Non-pigmented ciliary epithelial cell (primary cell): ENCODE measurements around the gene PSTPIP2.
"Not testable (repeated sequence)": the region's sequence is repeated elsewhere in the genome, so short reads cannot be mapped to it uniquely, and the experiment has no call there.

Source experiments
- DNase-seq: peaks from one replicate; pipeline ENCODE4 v3.0.0-alpha.2; 2010; ENCODE audit warnings: low read depth

PSTPIP2 gene

DNA sequence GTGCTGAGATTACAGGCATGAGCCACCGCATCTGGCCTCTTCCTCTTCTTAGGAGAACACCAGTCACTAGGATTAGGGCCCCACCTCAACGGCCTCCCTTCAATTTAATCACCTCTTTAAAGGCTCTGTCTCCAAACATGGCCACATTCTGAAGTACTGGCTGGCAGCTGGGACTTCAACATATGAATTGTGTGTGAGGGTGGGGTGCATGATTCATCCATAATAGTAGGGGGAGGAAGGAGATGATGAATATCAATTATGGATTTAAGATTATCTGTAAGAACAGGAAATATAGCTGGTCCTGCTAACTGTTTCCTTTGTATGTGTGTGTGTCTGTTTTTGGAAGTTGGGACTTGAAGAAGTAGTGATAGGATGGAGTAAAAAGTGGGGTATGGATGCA is 90.2 kb downstream of the PSTPIP2 start:
- DNase-seq, result no peak

DNA sequence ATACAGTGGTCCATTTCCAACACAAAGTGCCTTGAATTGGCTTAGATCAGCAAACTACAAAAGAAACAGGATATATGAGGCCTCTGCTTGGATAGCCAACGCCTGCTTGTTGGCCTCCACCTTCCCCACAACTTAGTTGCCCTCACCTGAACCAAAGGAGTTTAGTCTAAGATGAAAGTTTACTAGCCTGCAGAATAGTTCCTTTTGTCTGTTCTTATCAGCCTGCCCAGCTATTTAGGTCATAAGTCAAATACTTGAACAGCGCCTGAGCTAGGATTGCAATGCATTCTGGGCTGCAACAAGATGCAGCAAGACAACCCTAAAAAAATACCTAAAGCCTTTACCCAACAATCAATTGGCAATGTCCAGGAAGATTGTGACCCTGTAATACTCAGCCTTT is 91.8 kb downstream of the PSTPIP2 start:
- no peak for DNase-seq

DNA sequence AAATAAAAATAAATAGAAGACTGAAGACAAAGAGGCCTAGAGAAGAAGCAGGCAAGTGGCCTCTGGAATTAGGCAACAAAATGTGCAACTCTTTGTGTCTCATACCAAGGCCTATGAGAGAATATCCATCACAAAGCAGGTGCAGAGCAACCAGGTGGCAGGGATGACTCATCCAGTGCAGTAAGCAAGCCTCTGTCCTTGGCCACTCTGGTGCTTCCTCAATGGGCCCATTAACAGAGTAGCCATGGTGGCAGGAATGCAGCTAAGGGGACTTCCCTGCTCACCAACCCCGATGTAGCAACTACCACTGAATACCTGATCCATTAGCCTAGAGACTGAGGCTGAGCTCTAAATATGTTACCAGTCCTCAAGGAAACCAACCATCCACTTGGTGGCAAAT is 94.0 kb downstream of the PSTPIP2 start:
- DNase-seq, result no peak

DNA sequence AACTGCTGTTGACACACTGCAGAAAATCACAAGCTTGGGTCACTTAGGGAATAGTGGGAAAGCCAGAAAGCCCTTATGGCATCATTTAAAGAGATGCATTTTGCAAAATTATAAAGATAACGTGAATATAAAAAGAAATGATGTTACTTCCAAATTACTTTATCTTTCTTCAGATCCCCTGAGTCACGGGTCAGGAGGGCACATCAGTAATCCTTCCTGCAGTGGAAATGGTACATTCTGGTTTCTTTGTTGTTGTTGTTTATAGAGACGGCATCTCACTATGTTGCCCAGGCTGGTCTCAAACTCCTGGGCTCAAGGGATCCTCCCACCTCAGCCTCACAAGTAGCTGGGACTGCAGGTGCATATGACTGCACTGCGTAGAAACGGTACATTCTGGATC is 95.1 kb downstream of the PSTPIP2 start:
- DNase-seq, result no peak

DNA sequence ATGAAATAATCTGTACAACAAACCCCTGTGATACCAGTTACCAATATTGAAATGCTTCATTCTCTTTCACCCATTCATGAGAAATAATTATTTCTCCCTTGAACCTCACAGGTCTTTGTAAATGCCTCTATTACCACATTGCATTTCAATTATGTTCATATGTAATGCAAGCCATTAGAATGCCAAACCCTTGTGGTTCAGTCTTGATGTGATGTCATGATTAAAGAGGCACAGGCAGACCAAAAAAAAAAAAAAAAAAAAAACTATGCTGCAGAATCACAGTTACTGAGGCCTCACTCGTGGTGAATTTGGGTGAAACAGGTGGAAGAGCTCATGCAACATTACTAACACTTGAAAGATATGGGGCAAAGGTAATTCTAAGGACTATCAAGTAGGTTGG is 95.5 kb downstream of the PSTPIP2 start:
- DNase-seq, result no peak

DNA sequence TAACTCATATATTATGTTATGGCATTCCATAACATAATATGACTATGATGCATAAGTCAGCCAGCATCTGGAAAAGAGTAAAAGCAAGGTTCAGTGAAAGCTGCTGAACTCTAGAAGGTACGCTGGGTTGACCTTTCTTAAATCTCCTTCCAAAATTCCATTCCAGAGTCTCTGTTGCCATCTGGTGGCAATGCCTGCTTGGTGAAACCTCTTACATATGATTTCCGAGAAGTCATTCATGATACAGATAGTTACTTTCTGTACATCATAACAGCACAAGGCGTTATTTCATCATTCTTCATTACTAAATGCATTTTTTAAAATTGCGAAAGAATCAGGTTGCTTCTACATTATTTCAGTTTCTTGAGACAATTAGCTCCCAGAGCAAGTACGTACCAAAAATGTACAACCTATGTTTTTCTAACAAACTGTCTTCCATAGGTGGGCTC is 97.9 kb downstream of the PSTPIP2 start:
- no peak for DNase-seq

DNA sequence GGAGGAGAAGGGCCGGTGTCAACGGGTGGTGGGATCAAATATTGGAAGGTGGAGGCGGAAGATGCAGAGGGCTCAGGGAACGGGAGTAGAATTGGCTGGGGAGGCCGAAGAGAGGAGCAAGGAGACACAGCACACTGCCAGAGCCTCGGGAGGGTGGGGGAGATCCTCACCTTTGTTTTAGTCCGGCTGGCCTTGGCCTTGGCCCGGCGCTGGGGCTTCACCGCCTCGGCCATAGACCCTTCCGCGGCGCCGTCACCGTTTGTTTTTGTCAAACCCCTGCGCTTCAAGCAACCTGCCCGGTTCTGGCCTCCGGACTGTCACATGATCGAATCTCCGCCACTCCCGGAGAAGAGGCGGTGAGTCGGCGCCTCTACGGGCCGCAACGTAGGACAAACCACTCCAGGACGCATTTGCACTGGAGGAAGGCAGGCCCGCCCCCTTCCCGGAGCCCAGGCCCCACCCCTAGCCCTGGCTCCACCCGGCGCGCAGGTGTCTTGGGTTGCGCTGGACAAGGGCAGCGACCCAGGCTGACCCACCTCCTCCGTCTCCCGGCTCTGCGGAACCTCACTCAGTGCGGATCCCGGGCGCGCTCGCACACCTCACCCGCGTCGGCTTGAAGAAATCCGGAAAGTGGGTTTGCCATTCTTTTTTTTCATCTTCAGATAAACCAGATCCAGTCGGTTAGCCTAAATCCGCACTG is 104.9 kb downstream of the PSTPIP2 start, which contains the start of gene EPG5:
Gene EPG5 (minus strand): TSS at position 323 of the 700 bp plus-strand sequence. CDS start 90 bp downstream, at position 233.
- DNase-seq, result peak; percentile 78

DNA sequence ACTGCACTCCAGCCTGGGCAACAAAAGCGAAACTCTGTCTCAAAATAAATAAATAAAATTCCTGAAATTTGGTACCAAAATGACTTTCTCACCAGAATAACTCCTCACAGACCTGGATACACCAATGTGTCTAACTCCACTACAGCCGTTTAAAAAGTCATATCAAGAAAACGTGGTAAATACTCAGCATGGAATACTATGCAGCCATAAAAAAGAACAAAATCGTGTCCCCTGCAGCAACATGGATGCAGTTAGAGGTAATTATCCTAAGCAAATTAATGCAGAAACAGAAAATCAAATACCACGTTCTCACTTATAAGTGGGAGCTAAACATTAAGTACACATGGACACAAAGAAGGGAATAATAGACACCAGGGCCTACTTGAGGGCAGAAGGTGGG is 107.1 kb downstream of the PSTPIP2 start:
- DNase-seq, result not testable (repeated sequence)

DNA sequence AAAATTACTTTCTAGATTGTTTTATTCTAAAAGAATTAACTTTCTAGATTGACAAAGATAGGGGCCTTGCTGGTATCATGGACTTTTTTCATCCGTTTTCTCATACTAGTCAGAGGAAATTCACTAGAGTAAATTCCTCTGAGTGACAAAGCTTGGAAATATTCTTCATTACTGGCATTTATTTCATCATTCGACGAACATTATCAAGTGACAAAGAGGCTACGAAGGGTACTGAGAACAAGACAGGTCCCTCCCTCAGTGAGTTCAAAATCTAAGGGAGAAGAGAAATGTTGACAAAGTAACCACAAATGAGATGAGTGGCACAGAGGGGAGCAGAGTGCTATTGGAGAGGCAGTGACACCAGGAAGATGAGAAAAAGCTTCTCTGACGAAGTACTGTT is 109.2 kb downstream of the PSTPIP2 start:
- DNase-seq, result peak; percentile 71

DNA sequence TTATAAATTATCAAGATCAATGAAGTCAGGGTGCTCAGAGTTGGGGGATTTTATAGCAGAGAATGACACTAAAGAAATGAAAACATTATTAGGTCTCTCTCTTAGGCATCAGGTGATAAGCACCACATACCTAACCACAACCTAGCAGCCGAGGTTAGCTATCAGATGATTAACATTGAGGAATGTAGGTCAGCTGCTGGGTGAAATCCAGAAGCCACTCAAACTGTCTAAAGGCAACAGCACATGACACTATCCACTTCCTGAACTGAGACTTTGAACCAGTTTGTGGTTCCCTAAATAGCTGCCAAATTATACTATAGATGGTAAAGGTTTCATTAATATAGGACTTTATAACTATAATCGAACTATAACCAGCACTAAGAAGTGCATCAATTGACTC is 109.6 kb downstream of the PSTPIP2 start:
- peak; percentile 75 for DNase-seq

DNA sequence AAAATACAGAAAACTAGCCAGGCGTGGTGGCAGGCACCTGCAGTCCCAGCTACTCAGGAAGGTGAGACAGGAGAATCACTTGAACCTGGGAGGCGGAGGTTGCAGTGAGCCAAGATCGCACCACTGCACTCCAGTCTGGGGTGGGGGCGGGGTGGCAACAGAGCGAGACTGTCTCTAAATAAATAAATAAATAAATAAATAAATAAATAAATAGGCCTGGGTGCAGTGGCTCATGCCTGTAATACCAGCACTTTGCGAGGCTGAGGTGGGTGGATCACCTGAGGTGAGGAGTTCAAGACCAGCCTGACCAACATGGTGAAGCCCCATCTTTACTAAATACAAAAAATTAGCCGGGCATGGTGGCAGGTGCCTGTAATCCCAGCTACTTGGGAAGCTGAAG is 112.6 kb downstream of the PSTPIP2 start:
- DNase-seq, result not testable (repeated sequence)

DNA sequence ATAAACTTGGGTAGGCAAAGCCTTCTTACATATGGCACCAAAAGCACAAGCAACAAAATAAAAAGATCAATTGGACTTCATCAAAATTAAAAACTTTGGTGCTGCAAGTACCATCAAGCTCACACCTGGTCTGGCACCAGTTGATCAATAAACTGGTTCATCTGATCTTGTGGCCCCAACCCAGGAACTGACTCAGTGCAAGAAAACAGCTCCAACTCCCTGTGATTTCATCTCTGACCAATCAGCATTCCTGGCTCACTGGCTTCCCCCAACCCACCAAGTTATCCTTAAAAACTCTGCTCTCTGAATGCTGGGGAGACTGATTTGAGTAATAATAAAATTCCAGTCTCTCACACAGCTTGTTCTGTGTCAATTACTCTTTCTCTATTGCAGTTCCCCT is 113.3 kb downstream of the PSTPIP2 start:
- DNase-seq, result no peak

DNA sequence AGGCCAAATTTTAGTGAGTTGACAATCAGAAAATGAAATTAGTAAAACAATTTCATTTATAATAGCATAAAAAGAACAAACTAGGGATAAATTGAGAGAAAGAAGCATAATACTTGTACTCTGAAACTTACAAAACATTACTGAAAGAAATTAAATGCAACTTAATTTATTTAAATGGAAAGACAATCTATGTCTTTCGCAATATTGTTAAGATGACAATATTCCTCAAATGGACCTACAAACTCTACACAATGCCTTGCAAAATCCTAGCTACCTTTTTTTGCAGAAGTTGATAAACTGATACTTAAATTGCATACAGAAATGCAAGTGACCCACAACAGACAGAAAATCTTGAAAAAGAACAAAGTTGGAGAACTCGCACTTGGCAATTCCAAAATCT is 114.0 kb downstream of the PSTPIP2 start:
- no peak for DNase-seq

DNA sequence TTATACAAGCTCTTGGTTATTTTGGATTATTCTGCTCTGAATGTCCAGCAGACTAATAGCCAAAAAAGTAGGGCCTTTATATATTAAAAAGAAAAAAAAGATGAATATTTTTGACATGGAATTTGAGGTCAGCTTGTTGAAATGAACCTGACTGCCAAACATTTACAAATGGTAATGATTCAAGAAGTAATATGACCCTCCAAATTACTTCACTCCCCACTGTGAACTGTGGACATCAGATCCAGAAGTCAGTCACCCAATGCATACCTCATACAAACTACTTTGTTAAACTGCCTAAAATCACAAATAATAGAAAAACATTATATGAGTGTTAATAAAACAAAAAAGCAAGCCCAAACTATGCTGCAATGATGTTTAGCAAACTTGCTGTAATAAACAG is 115.0 kb downstream of the PSTPIP2 start:
- no peak for DNase-seq

DNA sequence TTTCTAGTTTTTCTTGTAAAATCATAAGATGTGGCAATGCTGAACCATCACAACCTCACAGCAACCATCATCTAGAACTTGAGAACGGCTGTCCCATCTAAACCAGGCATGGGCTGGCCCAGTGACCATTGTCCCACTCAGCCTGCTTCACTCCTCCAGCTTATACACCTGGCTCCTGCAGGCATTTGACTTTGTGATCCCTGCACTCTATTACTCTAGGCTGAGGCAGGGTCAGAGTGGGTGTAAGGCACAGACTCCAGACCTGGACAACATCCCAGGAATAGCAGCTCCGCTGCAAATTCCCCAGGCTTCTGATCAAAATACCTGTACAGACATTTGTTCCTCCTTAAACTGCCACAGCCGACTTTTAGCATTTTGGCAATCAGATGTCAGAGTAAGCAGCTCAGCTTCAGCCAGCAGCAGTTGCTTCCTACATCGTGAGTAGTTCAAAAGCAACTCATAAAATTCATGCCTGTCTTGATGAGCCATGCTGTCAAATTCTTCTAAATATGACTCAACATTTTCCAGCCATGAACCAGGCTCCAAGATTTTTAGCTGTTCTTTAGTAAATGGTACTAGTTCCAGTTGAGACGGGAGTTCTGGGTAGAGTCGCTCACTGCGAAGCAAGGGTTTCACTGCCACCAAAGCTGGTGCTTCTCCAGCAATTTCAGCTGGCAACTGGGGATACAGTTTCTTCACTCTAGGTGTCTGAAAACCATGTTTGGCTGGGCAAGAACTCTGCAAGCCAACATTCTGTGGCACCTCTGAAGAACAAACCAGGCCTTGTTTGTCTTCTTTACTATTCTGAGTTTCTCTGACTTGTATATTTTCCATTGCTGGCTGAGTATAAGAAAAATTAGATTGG is 117.8 kb downstream of the PSTPIP2 start:
- peak; percentile 86 for DNase-seq

DNA sequence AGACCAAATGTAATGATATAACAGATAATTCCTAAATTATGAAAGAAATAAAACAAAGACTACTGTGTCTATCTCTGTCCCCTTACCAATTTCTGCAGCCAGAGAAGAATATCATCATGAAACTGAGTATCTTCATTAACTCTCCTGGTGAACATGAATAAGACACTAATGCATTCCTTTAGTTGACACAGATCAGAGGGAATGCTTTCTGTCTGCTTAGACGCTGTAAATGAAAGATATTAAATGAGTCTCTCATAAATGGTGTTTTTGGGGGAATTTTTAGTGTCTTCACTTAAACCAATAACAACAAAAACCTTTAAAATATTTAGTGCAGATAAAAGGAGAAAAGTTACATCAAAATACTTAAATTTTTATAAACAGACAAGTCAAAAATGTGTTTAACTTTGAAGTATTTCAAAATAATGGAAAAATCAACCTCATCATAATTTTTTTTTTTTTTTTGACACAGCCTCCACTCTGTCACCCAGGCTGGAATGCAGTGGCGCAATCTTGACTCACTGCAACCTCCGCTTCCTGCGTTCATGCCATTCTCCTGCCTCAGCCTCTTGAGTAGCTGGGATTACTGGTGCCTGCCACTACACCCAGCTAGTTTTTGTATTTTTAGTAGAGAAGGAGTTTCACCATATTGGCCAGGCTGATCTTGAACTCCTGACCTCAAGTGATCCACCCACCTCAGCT is 120.9 kb downstream of the PSTPIP2 start:
- peak; percentile 76 for DNase-seq

DNA sequence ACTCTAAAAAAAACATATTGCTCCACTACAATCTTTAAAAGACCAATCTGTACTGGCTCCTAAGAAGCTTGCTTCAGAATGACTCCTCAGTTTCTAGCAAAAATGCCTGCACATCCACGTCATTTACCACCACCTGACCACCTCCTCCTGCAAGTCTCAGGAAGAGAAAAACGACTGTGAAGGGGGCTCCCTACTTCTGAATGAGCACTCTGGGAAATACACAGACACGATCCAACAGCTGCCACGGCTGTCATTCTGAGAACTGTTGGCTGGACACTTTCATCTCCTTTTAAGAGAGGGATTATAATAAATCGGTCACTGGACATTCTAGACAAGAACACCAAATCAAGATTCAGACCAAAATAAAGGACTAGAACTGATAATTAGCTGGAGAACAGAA is 126.4 kb downstream of the PSTPIP2 start:
- no peak for DNase-seq

DNA sequence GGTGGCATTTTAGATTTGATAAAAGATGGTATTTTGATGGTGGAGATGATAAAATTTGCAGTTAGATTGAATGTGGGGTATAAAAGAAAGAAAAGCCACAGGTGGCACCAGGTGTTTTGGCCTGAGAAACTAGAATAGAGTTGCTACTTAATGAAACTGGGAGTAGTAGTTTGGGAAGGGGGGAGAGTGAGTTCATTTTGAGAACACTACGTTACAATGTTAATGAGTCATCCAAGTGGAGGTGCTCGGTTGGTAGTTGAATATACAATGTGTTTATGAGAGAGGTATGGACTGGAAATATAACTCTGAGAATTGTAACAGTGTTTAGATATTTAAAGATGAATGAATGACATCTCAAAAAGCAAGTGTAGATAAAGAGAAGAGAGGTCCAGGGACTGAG is 131.3 kb downstream of the PSTPIP2 start:
- no peak for DNase-seq

DNA sequence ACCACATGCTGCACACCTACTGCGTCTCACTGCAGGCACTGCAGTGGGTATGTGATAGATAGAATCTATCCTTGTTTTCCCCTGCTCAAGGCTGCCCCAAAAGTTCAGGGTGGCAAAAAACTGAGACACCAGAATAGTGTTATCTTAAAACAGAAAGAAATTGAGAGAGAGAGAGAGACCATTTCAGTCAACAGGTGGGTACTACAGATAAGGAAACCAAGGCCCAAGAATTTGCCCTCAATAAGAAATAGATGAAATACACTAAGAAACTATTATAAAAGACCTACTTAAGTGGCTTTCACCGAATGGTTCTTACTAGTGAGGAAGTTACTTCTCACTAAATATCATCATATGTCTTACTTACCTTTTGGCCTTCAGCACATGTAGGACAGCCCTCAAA is 132.8 kb downstream of the PSTPIP2 start:
- DNase-seq, result no peak

DNA sequence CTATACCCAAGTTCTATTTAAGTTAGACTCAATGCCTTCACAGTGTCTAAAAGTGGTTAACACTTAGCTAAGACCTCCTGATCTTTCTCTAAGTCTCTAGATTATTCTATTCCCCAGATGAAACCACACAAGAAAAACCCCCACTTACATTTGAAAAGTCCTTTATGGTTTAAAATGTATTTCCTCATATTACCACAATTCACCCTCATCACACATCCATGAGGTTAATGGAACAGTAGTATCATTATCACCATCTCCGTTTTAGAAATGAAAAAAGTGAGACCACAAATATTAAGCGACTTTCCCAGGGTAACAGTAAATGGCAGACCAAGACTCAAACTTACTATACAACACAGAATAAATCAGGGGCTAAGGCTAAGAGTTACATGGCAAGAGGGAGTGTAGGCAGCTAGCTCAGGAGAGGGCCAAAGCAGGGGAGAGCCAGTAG is 133.5 kb downstream of the PSTPIP2 start:
- no peak for DNase-seq

DNA sequence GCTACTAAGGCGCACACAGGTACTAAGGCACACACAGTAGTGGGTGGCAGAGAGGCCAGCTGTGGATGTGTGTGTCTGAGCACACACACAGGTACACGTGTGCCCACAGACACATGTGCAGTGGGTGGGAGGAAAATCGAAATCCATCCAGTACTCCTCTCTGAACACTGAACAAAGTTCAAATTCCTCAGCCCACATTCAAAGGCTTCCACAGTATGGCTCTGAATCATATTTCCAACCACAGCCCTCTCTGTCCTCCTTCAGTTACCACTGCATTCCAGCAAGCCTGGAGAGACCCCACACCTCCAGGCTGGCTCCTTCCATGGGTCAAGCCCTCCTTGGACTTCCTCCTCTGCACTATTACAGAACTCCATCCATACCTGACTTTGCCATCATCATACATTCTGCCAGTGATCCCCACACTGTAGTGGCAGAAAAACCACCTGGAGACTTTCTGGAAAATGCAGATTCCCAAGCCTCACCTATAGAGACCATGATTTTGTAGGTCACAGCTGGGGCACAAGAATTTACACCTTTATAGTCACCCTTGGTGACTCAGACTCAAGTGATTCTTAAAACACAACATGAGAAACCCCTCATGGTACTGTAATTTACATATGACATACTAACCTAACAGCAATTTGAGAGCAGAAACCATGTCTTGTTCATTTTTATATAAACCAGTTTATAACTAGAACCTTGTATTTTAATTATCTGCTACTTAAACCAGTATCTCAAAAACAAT is 136.3 kb downstream of the PSTPIP2 start:
- peak; percentile 74 for DNase-seq
